ENCODE data around the gene CALN1.

DNA sequence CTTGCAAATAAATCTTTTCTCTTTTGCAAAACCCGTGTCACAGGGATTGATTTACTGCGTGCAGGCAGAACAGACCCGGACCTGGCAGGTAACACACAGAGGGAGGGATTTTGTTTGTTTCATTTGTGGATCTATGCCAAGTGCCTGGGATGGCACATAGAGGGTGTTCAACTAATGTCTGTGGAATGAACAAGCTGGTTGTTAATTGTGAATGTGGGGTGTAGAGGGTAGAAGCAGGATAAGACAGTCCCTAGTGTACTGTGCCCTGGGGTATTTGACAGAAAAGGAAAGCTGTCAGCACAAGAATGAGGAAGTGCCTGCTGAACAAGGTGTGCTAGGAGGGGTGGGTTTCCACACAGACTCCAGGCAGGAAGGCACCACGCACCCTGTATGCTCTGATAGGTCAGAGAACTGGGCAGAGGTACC, 331.8 kb downstream of the CALN1 start:
- TF ChIP-seq CBX5 (IDR thresholded peaks at IDR 0.05; ENCODE audit: low read depth, low read length): no peak
- TF ChIP-seq SIN3A (conservative IDR thresholded peaks at IDR 0.05 in 1 of 2, IDR thresholded peaks at IDR 0.05 in 1 of 2; ENCODE audit: low read depth in 1 of 2, low read length in 2 of 2): no peak
- TF ChIP-seq, protein P1, sequence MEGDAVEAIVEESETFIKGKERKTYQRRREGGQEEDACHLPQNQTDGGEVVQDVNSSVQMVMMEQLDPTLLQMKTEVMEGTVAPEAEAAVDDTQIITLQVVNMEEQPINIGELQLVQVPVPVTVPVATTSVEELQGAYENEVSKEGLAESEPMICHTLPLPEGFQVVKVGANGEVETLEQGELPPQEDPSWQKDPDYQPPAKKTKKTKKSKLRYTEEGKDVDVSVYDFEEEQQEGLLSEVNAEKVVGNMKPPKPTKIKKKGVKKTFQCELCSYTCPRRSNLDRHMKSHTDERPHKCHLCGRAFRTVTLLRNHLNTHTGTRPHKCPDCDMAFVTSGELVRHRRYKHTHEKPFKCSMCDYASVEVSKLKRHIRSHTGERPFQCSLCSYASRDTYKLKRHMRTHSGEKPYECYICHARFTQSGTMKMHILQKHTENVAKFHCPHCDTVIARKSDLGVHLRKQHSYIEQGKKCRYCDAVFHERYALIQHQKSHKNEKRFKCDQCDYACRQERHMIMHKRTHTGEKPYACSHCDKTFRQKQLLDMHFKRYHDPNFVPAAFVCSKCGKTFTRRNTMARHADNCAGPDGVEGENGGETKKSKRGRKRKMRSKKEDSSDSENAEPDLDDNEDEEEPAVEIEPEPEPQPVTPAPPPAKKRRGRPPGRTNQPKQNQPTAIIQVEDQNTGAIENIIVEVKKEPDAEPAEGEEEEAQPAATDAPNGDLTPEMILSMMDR (IDR thresholded peaks at IDR 0.05; ENCODE audit: control extremely low read depth in 1 of 3, insufficient read depth in 1 of 3, low read depth in 1 of 3, low read length in 3 of 3): no peak
- no peak for TF ChIP-seq JUN (IDR thresholded peaks at IDR 0.05; ENCODE audit: low read depth, low read length)
- TF ChIP-seq, protein P2, sequence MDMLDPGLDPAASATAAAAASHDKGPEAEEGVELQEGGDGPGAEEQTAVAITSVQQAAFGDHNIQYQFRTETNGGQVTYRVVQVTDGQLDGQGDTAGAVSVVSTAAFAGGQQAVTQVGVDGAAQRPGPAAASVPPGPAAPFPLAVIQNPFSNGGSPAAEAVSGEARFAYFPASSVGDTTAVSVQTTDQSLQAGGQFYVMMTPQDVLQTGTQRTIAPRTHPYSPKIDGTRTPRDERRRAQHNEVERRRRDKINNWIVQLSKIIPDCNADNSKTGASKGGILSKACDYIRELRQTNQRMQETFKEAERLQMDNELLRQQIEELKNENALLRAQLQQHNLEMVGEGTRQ (IDR thresholded peaks at IDR 0.05; ENCODE audit: low read length): no peak
- TF ChIP-seq POLR2AphosphoS5 (IDR thresholded peaks at IDR 0.05; ENCODE audit: low read depth, low read length): no peak
- TF ChIP-seq, protein P3, sequence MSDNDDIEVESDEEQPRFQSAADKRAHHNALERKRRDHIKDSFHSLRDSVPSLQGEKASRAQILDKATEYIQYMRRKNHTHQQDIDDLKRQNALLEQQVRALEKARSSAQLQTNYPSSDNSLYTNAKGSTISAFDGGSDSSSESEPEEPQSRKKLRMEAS (IDR thresholded peaks at IDR 0.05): no peak
- TF ChIP-seq, protein P4, sequence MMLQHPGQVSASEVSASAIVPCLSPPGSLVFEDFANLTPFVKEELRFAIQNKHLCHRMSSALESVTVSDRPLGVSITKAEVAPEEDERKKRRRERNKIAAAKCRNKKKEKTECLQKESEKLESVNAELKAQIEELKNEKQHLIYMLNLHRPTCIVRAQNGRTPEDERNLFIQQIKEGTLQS (IDR thresholded peaks at IDR 0.05; ENCODE audit: insufficient read depth, low read depth, low read length): no peak
- TF ChIP-seq ZNF274 (IDR thresholded peaks at IDR 0.05; ENCODE audit: borderline replicate concordance, extremely low read depth, low read length): no peak
- TF ChIP-seq TAF1 (IDR thresholded peaks at IDR 0.05; ENCODE audit: low read depth, low read length): no peak
- no peak for TF ChIP-seq MAFK (IDR thresholded peaks at IDR 0.05; ENCODE audit: low read depth, low read length)
- TF ChIP-seq POLR2A (IDR thresholded peaks at IDR 0.05; ENCODE audit: control extremely low read depth in 1 of 2, low read depth in 2 of 2, low read length in 2 of 2): no peak

Measured in H1 (cell line).